ENCODE results near the gene ACSF3.

The ACSF3 gene

DNA sequence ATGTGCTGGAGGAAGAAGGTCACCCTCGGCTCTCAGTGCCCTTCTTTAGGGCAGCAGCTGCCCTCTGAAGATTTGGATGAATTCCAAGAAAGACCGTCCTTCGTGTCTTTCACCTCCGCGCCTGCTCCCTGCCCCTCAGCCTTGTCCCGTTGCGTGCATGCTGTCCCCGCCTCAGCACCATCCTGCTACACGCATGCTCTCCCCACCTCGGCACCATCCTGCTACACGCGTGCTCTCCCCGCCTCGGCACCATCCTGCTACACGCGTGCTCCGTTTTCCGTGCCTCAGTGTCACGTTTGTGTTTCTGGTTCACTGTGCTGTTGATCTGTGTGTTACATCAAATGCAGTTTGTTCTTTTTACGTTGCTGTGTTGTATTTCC, 13.5 kb downstream of the ACSF3 start:
- no peak overlapping the region for H3K9ac ChIP-seq (ENCODE audit: low read depth in 1 of 2, low read length in 2 of 2)
- no peaks in the 10 kb centered on the region for H3K27me3 ChIP-seq (ENCODE audit: control insufficient read depth in 2 of 2, insufficient read depth in 2 of 2, low read length in 2 of 2)
- H3K4me3 ChIP-seq (ENCODE audit: low read length in 2 of 2) = no peak overlapping the region
- no peak overlapping the region for H3K27ac ChIP-seq (ENCODE audit: low read depth in 2 of 2, low read length in 2 of 2)
- peaks cover 39 to 65% of the 10 kb centered on the region in 2 donors for H3K36me3 ChIP-seq (ENCODE audit: control insufficient read depth in 2 of 2, insufficient read depth in 2 of 2, low read length in 2 of 2)
- peaks cover 19 to 23% of the 10 kb centered on the region in 2 donors for H3K4me1 ChIP-seq (ENCODE audit: control insufficient read depth in 2 of 2, insufficient read depth in 2 of 2, low read length in 2 of 2)
- no peaks in the 10 kb centered on the region for H3K9me3 ChIP-seq (ENCODE audit: control insufficient read depth in 2 of 2, low read length in 2 of 2)

DNA sequence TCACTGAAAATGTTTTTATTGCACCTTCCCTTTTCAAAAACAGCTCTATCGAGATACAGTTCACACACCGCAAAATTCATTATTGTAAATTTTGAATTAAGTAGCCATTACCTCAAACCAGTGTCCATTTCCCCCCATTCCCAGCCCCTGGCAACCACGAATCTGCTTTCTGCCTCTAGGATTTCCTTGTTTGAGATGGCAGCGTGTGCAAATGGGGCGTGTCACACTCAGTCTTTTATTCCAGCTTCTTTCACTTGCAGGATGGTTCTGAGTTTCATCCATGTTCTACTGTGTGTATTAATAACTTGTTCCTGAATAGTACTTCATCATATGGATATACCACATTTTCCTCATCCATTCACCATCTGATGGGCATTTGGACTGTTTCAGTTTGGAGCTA, 14.8 kb downstream of the ACSF3 start:
- Histone ChIP-seq H3K9ac (ENCODE audit: low read depth in 1 of 2, low read length in 2 of 2) (no peak overlapping the region), H3K9me3 (ENCODE audit: control insufficient read depth in 2 of 2, low read length in 2 of 2) (no peaks in the 10 kb centered on the region), H3K27ac (ENCODE audit: low read depth in 2 of 2, low read length in 2 of 2) (peak overlapping the region; percentile 1 to 48), H3K27me3 (ENCODE audit: control insufficient read depth in 2 of 2, insufficient read depth in 2 of 2, low read length in 2 of 2) (no peaks in the 10 kb centered on the region), H3K4me3 (ENCODE audit: low read length in 2 of 2) (no peak overlapping the region), H3K4me1 (ENCODE audit: control insufficient read depth in 2 of 2, insufficient read depth in 2 of 2, low read length in 2 of 2) (peaks cover 7 to 11% of the 10 kb centered on the region in 2 donors), H3K36me3 (ENCODE audit: control insufficient read depth in 2 of 2, insufficient read depth in 2 of 2, low read length in 2 of 2) (peaks cover 45 to 65% of the 10 kb centered on the region in 2 donors)

DNA sequence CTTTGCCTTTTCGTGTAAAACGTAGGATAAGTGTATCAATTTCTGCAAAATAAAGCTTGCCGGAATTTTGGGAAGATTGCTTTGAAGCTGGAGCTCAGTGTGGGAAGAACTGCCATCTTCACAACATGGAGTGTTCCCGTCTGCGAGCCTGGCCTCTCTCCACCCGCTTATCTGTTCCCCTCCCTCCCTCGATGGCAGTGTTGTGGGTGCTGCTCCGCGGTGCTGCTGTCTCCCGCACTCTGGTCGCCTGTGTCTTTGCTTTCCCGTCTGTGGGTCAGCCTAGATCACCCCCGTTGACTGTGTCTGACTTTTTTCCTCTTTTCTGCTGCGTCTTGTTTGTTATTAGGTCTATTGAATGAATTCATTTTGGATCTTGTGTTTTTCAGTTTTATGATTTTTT, 17.0 kb downstream of the ACSF3 start:
- H3K4me3 ChIP-seq (ENCODE audit: low read length in 2 of 2) = no peak overlapping the region
- no peak overlapping the region for H3K9ac ChIP-seq (ENCODE audit: low read depth in 1 of 2, low read length in 2 of 2)
- peaks cover 48 to 64% of the 10 kb centered on the region in 2 donors for H3K36me3 ChIP-seq (ENCODE audit: control insufficient read depth in 2 of 2, insufficient read depth in 2 of 2, low read length in 2 of 2)
- H3K9me3 ChIP-seq (ENCODE audit: control insufficient read depth in 2 of 2, low read length in 2 of 2) = no peaks in the 10 kb centered on the region
- H3K4me1 ChIP-seq (ENCODE audit: control insufficient read depth in 2 of 2, insufficient read depth in 2 of 2, low read length in 2 of 2) = peaks cover 6 to 7% of the 10 kb centered on the region in 2 donors
- H3K27ac ChIP-seq (ENCODE audit: low read depth in 2 of 2, low read length in 2 of 2) = no peak overlapping the region
- H3K27me3 ChIP-seq (ENCODE audit: control insufficient read depth in 2 of 2, insufficient read depth in 2 of 2, low read length in 2 of 2) = no peaks in the 10 kb centered on the region

GRCh38 chr16:89111263-89111662, 17.6 kb downstream of the ACSF3 start:
- no peak overlapping the region for H3K27ac ChIP-seq (ENCODE audit: low read depth in 2 of 2, low read length in 2 of 2)
- H3K9ac ChIP-seq (ENCODE audit: low read depth in 1 of 2, low read length in 2 of 2) = no peak overlapping the region
- H3K4me1 ChIP-seq (ENCODE audit: control insufficient read depth in 2 of 2, insufficient read depth in 2 of 2, low read length in 2 of 2) = peaks cover 6 to 7% of the 10 kb centered on the region in 2 donors
- no peaks in the 10 kb centered on the region for H3K27me3 ChIP-seq (ENCODE audit: control insufficient read depth in 2 of 2, insufficient read depth in 2 of 2, low read length in 2 of 2)
- peaks cover 44 to 61% of the 10 kb centered on the region in 2 donors for H3K36me3 ChIP-seq (ENCODE audit: control insufficient read depth in 2 of 2, insufficient read depth in 2 of 2, low read length in 2 of 2)
- H3K9me3 ChIP-seq (ENCODE audit: control insufficient read depth in 2 of 2, low read length in 2 of 2) = no peaks in the 10 kb centered on the region
- H3K4me3 ChIP-seq (ENCODE audit: low read length in 2 of 2) = no peak overlapping the region

- Histone ChIP-seq H3K36me3 (ENCODE audit: control insufficient read depth in 2 of 2, insufficient read depth in 2 of 2, low read length in 2 of 2) (peaks cover 44 to 59% of the 10 kb centered on the region in 2 donors), H3K9ac (ENCODE audit: low read depth in 1 of 2, low read length in 2 of 2) (no peak overlapping the region), H3K9me3 (ENCODE audit: control insufficient read depth in 2 of 2, low read length in 2 of 2) (no peaks in the 10 kb centered on the region), H3K27ac (ENCODE audit: low read depth in 2 of 2, low read length in 2 of 2) (no peak overlapping the region), H3K4me1 (ENCODE audit: control insufficient read depth in 2 of 2, insufficient read depth in 2 of 2, low read length in 2 of 2) (peaks cover 6 to 7% of the 10 kb centered on the region in 2 donors), H3K4me3 (ENCODE audit: low read length in 2 of 2) (no peak overlapping the region), H3K27me3 (ENCODE audit: control insufficient read depth in 2 of 2, insufficient read depth in 2 of 2, low read length in 2 of 2) (no peaks in the 10 kb centered on the region)
These were observed 18.9 kb downstream of the ACSF3 start for GRCh38 chr16:89112377-89113151.

DNA sequence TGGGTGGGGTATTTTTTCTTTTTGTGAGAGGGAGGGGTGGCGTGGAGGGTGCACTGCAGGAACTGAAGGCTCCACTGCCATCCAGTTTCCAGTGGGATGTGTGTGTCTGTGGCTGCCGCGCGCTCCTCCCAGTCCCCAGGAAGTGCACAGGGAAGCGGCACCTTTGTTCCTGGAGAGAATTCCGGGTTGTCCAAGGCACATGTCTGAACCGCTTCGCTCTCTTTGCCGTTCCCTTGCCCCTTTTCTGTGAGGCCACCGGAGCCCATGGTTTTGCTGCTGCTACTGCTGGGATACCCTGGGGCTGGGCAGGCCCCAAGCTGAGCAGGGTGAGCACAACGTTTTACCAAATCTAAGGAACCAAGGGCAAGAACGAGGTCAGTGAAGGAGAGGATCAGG, 19.5 kb downstream of the ACSF3 start:
- Histone ChIP-seq H3K27ac (ENCODE audit: low read depth in 2 of 2, low read length in 2 of 2) (no peak overlapping the region), H3K9ac (ENCODE audit: low read depth in 1 of 2, low read length in 2 of 2) (no peak overlapping the region), H3K36me3 (ENCODE audit: control insufficient read depth in 2 of 2, insufficient read depth in 2 of 2, low read length in 2 of 2) (peaks cover 49 to 57% of the 10 kb centered on the region in 2 donors), H3K9me3 (ENCODE audit: control insufficient read depth in 2 of 2, low read length in 2 of 2) (no peaks in the 10 kb centered on the region), H3K4me1 (ENCODE audit: control insufficient read depth in 2 of 2, insufficient read depth in 2 of 2, low read length in 2 of 2) (peaks cover 6 to 7% of the 10 kb centered on the region in 2 donors), H3K4me3 (ENCODE audit: low read length in 2 of 2) (no peak overlapping the region), H3K27me3 (ENCODE audit: control insufficient read depth in 2 of 2, insufficient read depth in 2 of 2, low read length in 2 of 2) (no peaks in the 10 kb centered on the region)

DNA sequence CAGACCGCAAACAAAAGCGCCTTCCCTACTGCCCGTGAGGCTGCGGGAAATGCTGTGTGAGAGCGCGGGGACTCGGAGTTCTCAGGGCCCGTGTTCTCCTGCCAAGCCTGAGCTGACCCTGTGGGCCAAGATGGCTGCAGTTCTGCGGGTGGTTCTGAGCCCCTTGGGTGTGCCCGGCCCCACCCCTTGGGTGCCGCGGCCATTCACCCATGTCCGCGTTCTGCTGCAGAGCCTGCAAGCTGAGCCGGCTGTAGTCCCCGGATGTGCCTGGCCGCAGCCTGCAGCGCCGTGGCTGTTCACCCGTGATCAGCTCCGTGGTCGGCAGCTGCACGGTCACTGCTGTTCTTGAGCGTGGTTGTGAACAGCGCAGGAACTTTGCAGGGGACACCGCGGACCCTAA, 20.0 kb downstream of the ACSF3 start:
- Histone ChIP-seq H3K4me1 (ENCODE audit: control insufficient read depth in 2 of 2, insufficient read depth in 2 of 2, low read length in 2 of 2) (peaks cover 4 to 6% of the 10 kb centered on the region in 2 donors), H3K27ac (ENCODE audit: low read depth in 2 of 2, low read length in 2 of 2) (peak overlapping the region in 1 of 2 donors; percentile 16), H3K4me3 (ENCODE audit: low read length in 2 of 2) (no peak overlapping the region), H3K36me3 (ENCODE audit: control insufficient read depth in 2 of 2, insufficient read depth in 2 of 2, low read length in 2 of 2) (peaks cover 50 to 62% of the 10 kb centered on the region in 2 donors), H3K9me3 (ENCODE audit: control insufficient read depth in 2 of 2, low read length in 2 of 2) (no peaks in the 10 kb centered on the region), H3K9ac (ENCODE audit: low read depth in 1 of 2, low read length in 2 of 2) (no peak overlapping the region), H3K27me3 (ENCODE audit: control insufficient read depth in 2 of 2, insufficient read depth in 2 of 2, low read length in 2 of 2) (no peaks in the 10 kb centered on the region)

DNA sequence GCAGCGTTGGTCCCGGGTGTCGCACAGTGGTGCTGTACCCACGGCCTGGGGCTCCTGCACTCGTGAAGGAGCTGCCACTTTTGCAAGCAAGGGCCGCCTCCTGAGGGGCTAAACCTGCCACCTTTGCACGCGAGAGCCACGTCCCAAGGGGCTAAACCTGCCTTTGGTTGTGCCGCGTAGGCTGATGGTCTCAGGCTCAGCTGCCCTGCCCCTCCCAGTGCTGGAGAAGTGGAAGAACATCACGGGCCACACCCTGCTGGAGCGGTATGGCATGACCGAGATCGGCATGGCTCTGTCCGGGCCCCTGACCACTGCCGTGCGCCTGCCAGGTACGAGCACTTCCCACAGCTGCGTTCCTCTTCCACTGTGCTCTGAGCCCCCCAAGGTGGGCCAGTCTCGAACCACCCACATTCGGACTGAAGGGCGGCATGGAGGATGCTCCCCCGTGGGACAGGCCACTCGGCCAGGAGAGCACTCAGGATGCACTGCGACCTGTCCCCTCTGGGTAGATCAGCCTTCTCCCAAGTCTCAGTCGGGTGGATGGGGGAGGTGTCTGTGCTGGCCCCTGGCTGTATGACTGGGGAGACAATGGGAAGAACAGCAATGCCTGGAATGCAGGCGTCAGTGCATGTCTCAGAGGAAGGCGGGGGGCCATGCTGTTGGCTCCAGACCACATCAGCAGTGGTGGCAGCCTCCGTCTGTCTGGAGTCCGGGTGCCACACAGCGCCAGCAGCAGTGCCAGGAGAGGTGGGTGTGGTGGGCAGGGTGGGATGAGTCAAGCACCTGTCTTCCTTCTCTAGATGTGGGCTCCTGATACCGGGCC, 20.7 kb downstream of the ACSF3 start:
- Histone ChIP-seq H3K4me1 (ENCODE audit: control insufficient read depth in 2 of 2, insufficient read depth in 2 of 2, low read length in 2 of 2) (peaks cover 4 to 6% of the 10 kb centered on the region in 2 donors), H3K9ac (ENCODE audit: low read depth in 1 of 2, low read length in 2 of 2) (peak overlapping the region in 1 of 2 donors; percentile 2), H3K36me3 (ENCODE audit: control insufficient read depth in 2 of 2, insufficient read depth in 2 of 2, low read length in 2 of 2) (peaks cover 51 to 63% of the 10 kb centered on the region in 2 donors), H3K27me3 (ENCODE audit: control insufficient read depth in 2 of 2, insufficient read depth in 2 of 2, low read length in 2 of 2) (no peaks in the 10 kb centered on the region), H3K4me3 (ENCODE audit: low read length in 2 of 2) (peak overlapping the region in 1 of 2 donors; percentile 59), H3K27ac (ENCODE audit: low read depth in 2 of 2, low read length in 2 of 2) (peak overlapping the region; percentile 14 to 72), H3K9me3 (ENCODE audit: control insufficient read depth in 2 of 2, low read length in 2 of 2) (no peaks in the 10 kb centered on the region)

DNA sequence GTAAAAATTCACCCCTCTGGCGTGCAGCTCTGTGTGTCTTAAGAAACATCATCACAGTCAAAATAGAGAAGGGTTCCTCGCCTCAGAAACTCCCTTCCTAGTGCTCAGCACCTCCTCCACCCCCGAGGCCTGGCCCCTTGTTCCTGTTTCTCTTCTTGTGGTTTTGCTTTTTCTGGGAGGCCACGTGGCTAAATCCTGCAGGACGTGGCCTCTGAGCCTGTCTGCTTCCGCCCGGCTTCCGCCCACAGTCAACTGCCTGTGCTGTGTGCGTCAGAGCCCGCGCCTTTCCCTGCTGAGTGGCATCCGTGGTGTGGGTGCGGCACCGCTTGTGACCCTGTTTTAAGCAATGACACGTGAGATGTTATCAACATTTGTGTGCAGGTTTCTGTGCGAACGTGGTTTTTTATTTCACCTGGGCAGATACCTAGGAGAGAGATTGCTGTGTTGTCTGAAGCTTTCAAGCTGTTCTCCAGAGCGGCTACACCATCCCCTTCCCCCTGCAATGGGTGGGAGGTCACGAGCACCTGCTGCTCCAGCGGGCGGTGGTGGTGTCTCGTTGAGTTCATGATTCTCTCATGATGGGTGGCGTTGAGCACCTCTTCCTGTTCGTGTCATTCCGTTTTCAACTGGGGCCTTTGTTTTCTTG, 21.7 kb downstream of the ACSF3 start:
- Histone ChIP-seq H3K36me3 (ENCODE audit: control insufficient read depth in 2 of 2, insufficient read depth in 2 of 2, low read length in 2 of 2) (peaks cover 56 to 69% of the 10 kb centered on the region in 2 donors), H3K4me3 (ENCODE audit: low read length in 2 of 2) (peak overlapping the region in 1 of 2 donors; percentile 59), H3K27ac (ENCODE audit: low read depth in 2 of 2, low read length in 2 of 2) (peak overlapping the region; percentile 21 to 72), H3K4me1 (ENCODE audit: control insufficient read depth in 2 of 2, insufficient read depth in 2 of 2, low read length in 2 of 2) (peaks cover 4 to 6% of the 10 kb centered on the region in 2 donors), H3K9ac (ENCODE audit: low read depth in 1 of 2, low read length in 2 of 2) (no peak overlapping the region), H3K9me3 (ENCODE audit: control insufficient read depth in 2 of 2, low read length in 2 of 2) (no peaks in the 10 kb centered on the region), H3K27me3 (ENCODE audit: control insufficient read depth in 2 of 2, insufficient read depth in 2 of 2, low read length in 2 of 2) (no peaks in the 10 kb centered on the region)
